GM23248 (cell line): ENCODE measurements around the gene PDCD4. TPM values are rescaled to one million over a fixed set of nuclear protein-coding genes. Genes with fewer than 3 reads are reported as not detected.

Source experiments
- DNase-seq: peaks from one replicate; pipeline ENCODE4 v3.0.0-alpha.2; 2015
- H2AFZ ChIP-seq: fragments of 200-600 bp; sonication (generic); 2 replicates; pipeline ENCODE4 v1.6.1; 2016; ENCODE audit warnings: antibody characterized with exemption
- H3F3A ChIP-seq: fragments of 200-600 bp; sonication (generic); 2 replicates; pipeline ENCODE4 v1.6.1; 2016; ENCODE audit warnings: mild to moderate bottlenecking, antibody characterized with exemption, mixed run types; ENCODE audit not compliant: insufficient read depth
- H3K27ac ChIP-seq: fragments of 200-600 bp; sonication (generic); 2 replicates; pipeline ENCODE4 v1.5.1; 2016; ENCODE audit warnings: mild to moderate bottlenecking
- H3K27me3 ChIP-seq: fragments of 200-600 bp; sonication (generic); replicated peaks from 2 replicates; pipeline ENCODE4 v1.6.1; 2016; ENCODE audit warnings: mild to moderate bottlenecking; ENCODE audit not compliant: insufficient read depth
- H3K36me3 ChIP-seq: fragments of 200-600 bp; sonication (generic); 2 replicates; pipeline ENCODE4 v1.6.1; 2016; ENCODE audit warnings: low read depth, mild to moderate bottlenecking
- H3K4me1 ChIP-seq: fragments of 200-600 bp; sonication (generic); 2 replicates; pipeline ENCODE4 v1.6.1; 2016; ENCODE audit warnings: mild to moderate bottlenecking; ENCODE audit not compliant: insufficient read depth
- H3K4me2 ChIP-seq: fragments of 200-600 bp; sonication (generic); one replicate; pipeline ENCODE4 v1.6.1; 2016; ENCODE audit warnings: mild to moderate bottlenecking; ENCODE audit not compliant: unreplicated experiment
- H3K4me3 ChIP-seq: fragments of 200-600 bp; sonication (generic); 2 replicates; pipeline ENCODE4 v1.5.1; 2016; ENCODE audit warnings: mild to moderate bottlenecking
- H3K79me2 ChIP-seq: fragments of 200-600 bp; sonication (generic); 2 replicates; pipeline ENCODE4 v1.6.1; 2016; ENCODE audit warnings: mild to moderate bottlenecking; ENCODE audit not compliant: insufficient read depth
- H3K9ac ChIP-seq: fragments of 200-600 bp; sonication (generic); 2 replicates; pipeline ENCODE4 v1.6.1; 2016; ENCODE audit warnings: mild to moderate bottlenecking
- H3K9me2 ChIP-seq: fragments of 200-600 bp; sonication (generic); 2 replicates; pipeline ENCODE4 v1.6.1; 2016; ENCODE audit warnings: mixed run types, mild to moderate bottlenecking, moderate library complexity; ENCODE audit not compliant: insufficient read depth
- H3K9me3 ChIP-seq: fragments of 200-600 bp; sonication (generic); one replicate; pipeline ENCODE4 v1.6.1; 2017; ENCODE audit warnings: low read depth
- H4K20me1 ChIP-seq: fragments of 200-600 bp; sonication (generic); 2 replicates; pipeline ENCODE4 v1.6.0; 2016; ENCODE audit not compliant: insufficient read depth
- EZH2 ChIP-seq: fragments of 200-600 bp; sonication (generic); IDR thresholded peaks from 2 replicates; pipeline ENCODE4 v1.6.1; 2018; ENCODE audit warnings: antibody characterized with exemption, mild to moderate bottlenecking; ENCODE audit not compliant: insufficient read depth, poor library complexity, severe bottlenecking
- EZH2phosphoT487 ChIP-seq: fragments of 200-600 bp; sonication (generic); IDR thresholded peaks from 2 replicates; pipeline ENCODE4 v1.6.1; 2018; ENCODE audit warnings: antibody characterized with exemption, moderate library complexity, mild to moderate bottlenecking, low read depth; ENCODE audit not compliant: insufficient read depth
- WGBS, 2 experiments: methylation state at CpG; one replicate each; pipeline ENCODE4 v1.1.6; 2015 to 2017; ENCODE audit warnings: low lambda C conversion rate in 2 of 2, low coverage in 1 of 2; ENCODE audit errors: missing lambda C conversion rate in 2 of 2; 5-methylcytosine and 5-hydroxymethylcytosine counted together
- in situ Hi-C: fragments of 300-500 bp; cut with MboI; formaldehyde crosslinking; loops from 2 replicates; pipeline ENCODE4 v1.15.0; 2020
- polyA plus RNA-seq: library from polyadenylated mRNA; unstranded; fragments of >200 nt; fragmentation: Nextera tagmentation; extraction: Ambion mirVana; gene quantifications from 2 replicates; pipeline ENCODE4 v1.2.1, GENCODE V29; 2016
- total RNA-seq: library from RNA; depleted of rRNA; stranded (reverse); fragments of >200 nt; shearing (Covaris generic); gene quantifications from 2 replicates; pipeline ENCODE4 v1.2.3, GENCODE V29; 2014

The PDCD4 gene
- total and polyA plus RNA-seq, 2 experiments from 2014 or later, result 49.9 to 175 TPM

GRCh38 chr10:110824660-110825059, 47.1 kb upstream of the PDCD4 start:
- Histone ChIP-seq H3K27ac (no peak overlapping the region), H2AFZ (no peak overlapping the region), H3K9me3 (no peaks in the 10 kb centered on the region), H3K36me3 (no peaks in the 10 kb centered on the region), H3K4me2 (no peak overlapping the region), H4K20me1 (no peaks in the 10 kb centered on the region), H3K4me1 (peaks cover 16% of the 10 kb centered on the region; the same call in 1 of the 2 replicates), H3K9me2 (no peaks in the 10 kb centered on the region), H3K27me3 (no peaks in the 10 kb centered on the region; the same call in 1 of the 2 replicates), H3K79me2 (no peaks in the 10 kb centered on the region), H3K4me3 (no peak overlapping the region), H3K9ac (no peak overlapping the region), H3F3A (no peaks in the 10 kb centered on the region; the same call in 1 of the 2 replicates)
- 76% methylated on average over 5 of the region's 5 CpGs for WGBS, 2 experiments
- no peak for DNase-seq
- in situ Hi-C loops, result no loop called here
- TF ChIP-seq EZH2 (no peak), EZH2phosphoT487 (no peak)

GRCh38 chr10:110825508-110825907, 46.2 kb upstream of the PDCD4 start:
- in situ Hi-C loops, result no loop called here

DNA sequence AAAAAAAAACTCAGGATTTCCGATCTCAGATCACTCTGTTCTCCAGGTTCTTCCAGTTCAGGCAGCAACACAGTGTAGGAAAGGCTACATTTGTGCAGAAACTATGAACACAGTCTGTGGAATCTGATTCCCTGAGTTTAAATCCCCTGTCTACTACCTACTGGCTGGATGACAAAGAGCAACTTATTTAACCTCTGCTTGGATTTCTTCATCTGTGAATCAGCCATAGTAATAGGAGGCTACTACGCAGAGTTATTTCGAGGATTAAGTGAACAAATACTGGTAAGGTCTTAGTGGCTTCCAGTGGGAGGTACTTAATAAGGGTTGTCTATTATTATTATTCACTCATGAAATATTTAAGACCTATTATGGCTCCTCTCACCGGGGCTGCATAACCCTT, 44.3 kb upstream of the PDCD4 start:
- Histone ChIP-seq H3K27ac (no peak overlapping the region), H3K4me3 (no peak overlapping the region), H3K9ac (no peak overlapping the region), H3K9me3 (no peaks in the 10 kb centered on the region), H3K79me2 (no peaks in the 10 kb centered on the region), H2AFZ (no peak overlapping the region), H3F3A (no peaks in the 10 kb centered on the region; the same call in 1 of the 2 replicates), H4K20me1 (no peaks in the 10 kb centered on the region), H3K4me2 (no peak overlapping the region), H3K36me3 (no peaks in the 10 kb centered on the region), H3K27me3 (no peaks in the 10 kb centered on the region; the same call in 1 of the 2 replicates), H3K9me2 (no peaks in the 10 kb centered on the region), H3K4me1 (peaks cover 9% of the 10 kb centered on the region; the same call in 1 of the 2 replicates)
- in situ Hi-C loops, result no loop called here
- TF ChIP-seq EZH2phosphoT487 (no peak), EZH2 (no peak)
- peak; percentile 73 for DNase-seq
- 51 to 59% methylated on average over 4 of the region's 4 CpGs for WGBS, 2 experiments

More at GRCh38 chr10:110825508-110825907, 46.2 kb upstream of the PDCD4 start:
- Histone ChIP-seq H3K27me3 (no peaks in the 10 kb centered on the region; the same call in 1 of the 2 replicates), H3K4me3 (no peak overlapping the region), H3K79me2 (no peaks in the 10 kb centered on the region), H3K9me3 (no peaks in the 10 kb centered on the region), H3K4me2 (no peak overlapping the region), H3F3A (no peaks in the 10 kb centered on the region; the same call in 1 of the 2 replicates), H3K27ac (no peak overlapping the region), H3K4me1 (peaks cover 10% of the 10 kb centered on the region; the same call in 1 of the 2 replicates), H3K9ac (no peak overlapping the region), H2AFZ (no peak overlapping the region), H3K36me3 (no peaks in the 10 kb centered on the region), H4K20me1 (no peaks in the 10 kb centered on the region), H3K9me2 (no peaks in the 10 kb centered on the region)
- WGBS, 2 experiments, result 72 to 91% methylated on average over 1 of the region's 1 CpG
- no peak for TF ChIP-seq EZH2phosphoT487
- no peak for TF ChIP-seq EZH2
- no peak for DNase-seq

DNA sequence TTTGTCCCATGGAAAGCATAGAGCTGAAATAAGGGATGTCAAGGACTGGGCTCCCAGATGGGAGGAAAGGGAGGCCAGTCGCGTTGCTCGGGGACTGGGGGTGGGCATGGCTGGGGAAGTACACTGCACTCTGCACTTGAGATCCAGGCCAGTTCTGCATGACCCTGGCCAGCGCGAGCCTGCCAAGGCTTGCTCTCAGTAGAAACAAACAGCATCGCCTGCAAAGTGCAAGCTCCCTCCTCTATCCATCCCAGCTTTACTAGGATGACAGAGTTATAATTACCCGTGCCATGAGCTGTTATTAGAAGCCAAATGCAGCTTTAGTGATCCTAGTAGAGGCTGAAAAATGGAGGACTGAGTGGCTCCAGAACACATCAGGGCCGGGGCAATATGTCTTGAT, 43.9 kb upstream of the PDCD4 start:
- Histone ChIP-seq H3K9me2 (no peaks in the 10 kb centered on the region), H3K36me3 (no peaks in the 10 kb centered on the region), H3K27me3 (no peaks in the 10 kb centered on the region; the same call in 1 of the 2 replicates), H3K4me2 (no peak overlapping the region), H3K4me3 (no peak overlapping the region), H3K9ac (no peak overlapping the region), H3K4me1 (peaks cover 9% of the 10 kb centered on the region; the same call in 1 of the 2 replicates), H3F3A (no peaks in the 10 kb centered on the region; the same call in 1 of the 2 replicates), H3K9me3 (no peaks in the 10 kb centered on the region), H4K20me1 (no peaks in the 10 kb centered on the region), H3K79me2 (no peaks in the 10 kb centered on the region), H2AFZ (no peak overlapping the region), H3K27ac (no peak overlapping the region)
- 34 to 48% methylated on average over 8 of the region's 8 CpGs for WGBS, 2 experiments
- in situ Hi-C loops, result no loop called here
- no peak for TF ChIP-seq EZH2phosphoT487
- no peak for TF ChIP-seq EZH2
- DNase-seq, result no peak
